ENCODE measurements around the gene PSMB3. TPM values are rescaled to one million over a fixed set of nuclear protein-coding genes. Genes with fewer than 3 reads are reported as not detected.

Gene PSMB3
- total RNA-seq, 1 donor from 2014 or later = 175 TPM

GRCh38 chr17:38768417-38768816 is 15.9 kb downstream of the PSMB3 start:
- H3K36me3 Mint-ChIP-seq (ENCODE audit: low read depth, unreplicated experiment) = peaks cover 55% of the 10 kb centered on the region
- peaks cover 5% of the 10 kb centered on the region for H3K4me1 Mint-ChIP-seq (ENCODE audit: unreplicated experiment)
- H3K27ac Mint-ChIP-seq (ENCODE audit: unreplicated experiment) = peak overlapping the region; percentile 52
- H3K4me3 Mint-ChIP-seq (ENCODE audit: unreplicated experiment) = no peak overlapping the region
- DNase-seq (ENCODE audit: low spot score) = no peak
- no peaks in the 10 kb centered on the region for H3K9me3 Mint-ChIP-seq (ENCODE audit: unreplicated experiment)
- TF ChIP-seq CTCF (IDR thresholded peaks at IDR 0.05; ENCODE audit: unreplicated experiment) = no peak
- peaks cover 5% of the 10 kb centered on the region for H3K27me3 Mint-ChIP-seq (ENCODE audit: unreplicated experiment)

DNA sequence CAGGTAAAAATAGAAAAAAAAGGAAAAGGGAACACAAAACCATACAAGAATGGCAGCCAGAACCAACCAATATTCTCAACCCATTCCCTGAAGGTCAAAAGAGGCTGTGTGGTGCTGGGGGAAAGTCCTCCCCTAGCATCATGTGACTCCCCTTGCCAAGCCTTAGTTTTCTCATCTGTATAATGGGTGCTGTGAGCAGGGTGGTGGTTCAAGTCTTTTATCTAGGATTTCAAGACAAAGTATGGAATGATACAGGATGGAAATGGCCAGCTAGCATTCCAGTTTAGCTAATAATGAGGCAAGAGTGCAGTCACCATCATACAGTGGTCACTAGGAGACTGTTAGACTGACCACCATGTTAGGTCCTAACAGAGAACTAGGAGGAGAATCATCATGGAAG is 20.7 kb downstream of the PSMB3 start:
- H3K9me3 Mint-ChIP-seq (ENCODE audit: unreplicated experiment) = no peaks in the 10 kb centered on the region
- peaks cover 41% of the 10 kb centered on the region for H3K36me3 Mint-ChIP-seq (ENCODE audit: low read depth, unreplicated experiment)
- TF ChIP-seq CTCF (IDR thresholded peaks at IDR 0.05; ENCODE audit: unreplicated experiment) = no peak
- H3K27me3 Mint-ChIP-seq (ENCODE audit: unreplicated experiment) = peaks cover 6% of the 10 kb centered on the region
- H3K4me3 Mint-ChIP-seq (ENCODE audit: unreplicated experiment) = peak overlapping the region; percentile 23
- H3K27ac Mint-ChIP-seq (ENCODE audit: unreplicated experiment) = no peak overlapping the region
- H3K4me1 Mint-ChIP-seq (ENCODE audit: unreplicated experiment) = peaks cover 3% of the 10 kb centered on the region
- DNase-seq (ENCODE audit: low spot score) = no peak

- no peak overlapping the region for H3K27ac Mint-ChIP-seq (ENCODE audit: unreplicated experiment)
These were observed 25.2 kb downstream of the PSMB3 start for GRCh38 chr17:38777641-38778250.

DNA sequence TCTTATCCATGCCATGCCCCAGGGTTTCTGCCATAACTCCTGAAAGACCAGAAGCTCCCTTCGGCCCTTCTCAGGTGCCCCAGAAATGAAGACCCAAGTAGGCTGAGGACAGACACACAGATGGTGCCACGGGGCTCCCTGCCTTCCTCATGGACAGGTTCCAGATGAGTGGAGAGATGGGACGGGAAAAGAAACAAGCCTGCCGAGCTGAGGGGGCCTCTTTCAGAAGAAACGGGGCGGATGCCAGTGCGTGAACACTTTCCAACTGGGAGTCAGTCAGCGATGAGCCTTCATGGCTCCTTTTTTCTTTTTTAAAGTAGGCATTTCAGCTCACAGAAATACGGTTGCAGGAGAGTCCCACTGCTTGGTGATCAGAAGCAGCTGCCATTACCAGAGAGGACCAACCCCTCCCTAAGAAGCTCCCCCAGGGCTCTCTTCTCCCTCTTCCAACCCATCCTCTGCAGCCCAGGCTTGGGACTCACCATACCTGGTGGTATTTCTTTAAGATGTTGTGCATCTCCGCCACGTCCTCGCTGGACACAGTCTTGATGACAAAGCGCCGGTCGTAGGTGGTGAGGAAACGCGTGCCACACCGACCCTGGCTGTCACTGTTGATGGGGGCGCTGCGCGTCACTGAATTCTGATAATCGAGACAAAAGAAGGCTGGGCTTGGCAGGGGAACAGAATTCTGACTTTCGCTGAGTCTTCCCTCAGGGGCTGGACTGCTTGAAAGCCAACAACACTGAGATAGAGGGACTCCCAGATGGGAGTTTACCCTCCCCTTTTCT is 27.6 kb downstream of the PSMB3 start:
- H3K36me3 Mint-ChIP-seq (ENCODE audit: low read depth, unreplicated experiment) = peaks cover 44% of the 10 kb centered on the region
- H3K27ac Mint-ChIP-seq (ENCODE audit: unreplicated experiment) = no peak overlapping the region

More at GRCh38 chr17:38777641-38778250, 25.2 kb downstream of the PSMB3 start:
- DNase-seq (ENCODE audit: low spot score) = no peak
- Mint-ChIP-seq H3K36me3 (ENCODE audit: low read depth, unreplicated experiment) (peaks cover 48% of the 10 kb centered on the region), H3K27me3 (ENCODE audit: unreplicated experiment) (peaks cover 7% of the 10 kb centered on the region), H3K9me3 (ENCODE audit: unreplicated experiment) (no peaks in the 10 kb centered on the region), H3K4me1 (ENCODE audit: unreplicated experiment) (no peaks in the 10 kb centered on the region), H3K4me3 (ENCODE audit: unreplicated experiment) (peak overlapping the region; percentile 51)
- no peak for TF ChIP-seq CTCF (IDR thresholded peaks at IDR 0.05; ENCODE audit: unreplicated experiment)

More for the DNA sequence above, 27.6 kb downstream of the PSMB3 start:
- no peak for DNase-seq (ENCODE audit: low spot score)
- peaks cover 4% of the 10 kb centered on the region for H3K4me1 Mint-ChIP-seq (ENCODE audit: unreplicated experiment)
- H3K27me3 Mint-ChIP-seq (ENCODE audit: unreplicated experiment) = peaks cover 5% of the 10 kb centered on the region
- H3K9me3 Mint-ChIP-seq (ENCODE audit: unreplicated experiment) = no peaks in the 10 kb centered on the region
- no peak for TF ChIP-seq CTCF (IDR thresholded peaks at IDR 0.05; ENCODE audit: unreplicated experiment)
- H3K4me3 Mint-ChIP-seq (ENCODE audit: unreplicated experiment) = no peak overlapping the region
